GM15510 (cell line): ENCODE measurements around the gene IL1R1.

Experiments
- POLR2A ChIP-seq: IDR thresholded peaks from 3 replicates; pipeline ENCODE4 v1.6.1; 2011; ENCODE audit warnings: borderline replicate concordance; ENCODE audit not compliant: insufficient read length; ENCODE audit errors: extremely low read depth

Gene IL1R1

DNA sequence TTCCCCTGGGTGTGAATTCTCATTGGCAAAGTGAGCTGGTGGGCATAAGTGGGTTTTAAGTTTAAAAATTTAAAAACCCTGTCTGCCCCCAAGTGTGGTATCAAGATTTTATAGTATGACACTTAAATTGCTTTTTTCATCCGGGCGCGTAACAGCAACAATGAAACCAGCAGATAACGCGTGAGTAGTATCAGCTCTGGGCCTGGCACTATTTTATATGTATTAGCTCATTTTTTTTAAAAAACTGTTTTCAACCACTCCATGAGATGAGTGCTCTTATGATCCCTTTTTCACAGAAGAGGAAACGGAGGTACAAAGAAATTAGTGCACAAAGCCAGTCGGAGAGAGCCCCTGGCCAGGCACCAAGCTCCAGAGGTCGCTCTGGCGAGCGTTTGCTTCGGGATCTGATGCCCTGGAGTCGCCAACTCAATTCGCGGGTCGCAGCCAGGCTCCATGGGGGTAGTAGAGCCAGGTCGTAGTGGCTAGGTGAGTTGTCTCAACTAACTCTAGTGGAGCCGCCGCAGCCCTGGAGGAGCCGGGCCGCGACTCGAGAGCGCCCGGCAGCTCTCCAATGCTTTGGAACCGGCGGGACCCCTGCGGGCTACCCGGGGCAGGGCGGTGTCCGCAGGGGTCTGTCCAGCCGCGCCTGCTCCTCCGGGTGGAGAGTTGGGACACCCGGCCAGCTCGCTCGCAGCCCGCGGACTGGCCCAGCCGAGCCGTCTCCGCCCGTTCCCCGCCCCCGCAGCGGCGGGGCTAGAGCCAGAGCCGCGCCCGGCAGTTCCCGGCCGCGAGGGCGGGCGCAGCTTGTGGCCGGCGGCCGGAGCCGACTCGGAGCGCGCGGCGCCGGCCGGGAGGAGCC is at the start of gene IL1R1:
TSS of gene IL1R1 (plus strand) at position 777 of the 859 bp plus-strand sequence. CDS start 14,979 bp downstream, outside the sequence.
- TF ChIP-seq POLR2A: no peak

DNA sequence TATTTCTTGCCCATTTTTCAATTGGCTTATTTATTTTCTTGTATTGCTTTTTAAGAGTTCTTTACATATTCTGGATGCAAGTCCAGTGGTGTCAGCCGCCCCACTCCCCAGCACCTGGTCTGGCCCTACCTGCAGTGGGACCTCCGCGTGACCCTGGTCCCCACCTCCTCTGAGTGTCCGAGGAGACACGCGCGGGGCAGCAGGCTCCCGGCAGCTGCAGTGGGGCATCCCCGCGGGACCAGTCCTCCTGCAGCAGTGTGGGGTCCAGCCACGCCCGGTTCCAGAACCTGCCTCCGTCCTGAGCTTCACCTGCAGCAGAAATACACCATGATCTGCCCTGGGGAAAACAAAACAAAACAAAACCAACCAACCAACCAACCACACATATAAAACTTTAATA is 48.9 kb upstream of the IL1R1 start:
- TF ChIP-seq POLR2A: no peak

GRCh38 chr2:102094917-102095316 is 47.6 kb upstream of the IL1R1 start:
- no peak for TF ChIP-seq POLR2A

DNA sequence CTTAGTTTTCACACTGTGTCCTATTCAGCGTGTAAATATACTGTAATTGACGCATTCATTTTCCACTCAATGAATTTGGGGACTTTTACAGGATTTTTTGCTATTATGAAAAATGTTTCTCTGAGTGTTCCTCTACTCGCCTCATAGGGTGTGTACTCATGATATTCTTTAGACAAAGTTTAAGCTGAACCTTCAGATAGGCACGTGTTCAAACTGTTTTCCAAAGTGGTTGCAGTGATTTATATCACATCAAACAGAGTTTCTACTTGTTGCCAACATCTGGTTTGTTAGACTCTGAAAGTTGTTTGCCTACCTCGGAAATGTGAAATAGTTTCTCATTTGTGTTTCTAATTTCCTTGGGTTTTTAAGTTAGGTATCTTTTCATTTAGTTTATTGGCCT is 46.4 kb upstream of the IL1R1 start:
- no peak for TF ChIP-seq POLR2A

DNA sequence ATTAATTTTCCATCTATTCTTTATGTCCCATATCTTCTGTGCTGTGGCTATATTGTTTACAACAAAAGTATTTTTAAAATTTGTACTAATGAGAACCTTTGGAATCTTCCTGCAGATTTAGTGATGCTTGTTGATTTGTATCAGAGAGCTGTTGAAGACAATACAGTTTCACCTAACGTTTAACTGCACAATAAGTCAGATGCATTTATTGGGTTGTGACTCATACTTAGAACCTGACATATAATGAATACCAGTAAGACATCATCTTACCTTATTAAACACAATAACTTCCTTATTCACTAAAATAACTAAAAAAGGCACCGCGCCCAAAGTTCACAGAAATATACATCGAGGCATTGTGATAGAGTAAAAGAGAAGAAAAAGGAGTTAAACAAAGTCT is 43.8 kb upstream of the IL1R1 start:
- TF ChIP-seq POLR2A: no peak

- TF ChIP-seq POLR2A: no peak
Measured at GRCh38 chr2:102099536-102100298, 42.8 kb upstream of the IL1R1 start.

DNA sequence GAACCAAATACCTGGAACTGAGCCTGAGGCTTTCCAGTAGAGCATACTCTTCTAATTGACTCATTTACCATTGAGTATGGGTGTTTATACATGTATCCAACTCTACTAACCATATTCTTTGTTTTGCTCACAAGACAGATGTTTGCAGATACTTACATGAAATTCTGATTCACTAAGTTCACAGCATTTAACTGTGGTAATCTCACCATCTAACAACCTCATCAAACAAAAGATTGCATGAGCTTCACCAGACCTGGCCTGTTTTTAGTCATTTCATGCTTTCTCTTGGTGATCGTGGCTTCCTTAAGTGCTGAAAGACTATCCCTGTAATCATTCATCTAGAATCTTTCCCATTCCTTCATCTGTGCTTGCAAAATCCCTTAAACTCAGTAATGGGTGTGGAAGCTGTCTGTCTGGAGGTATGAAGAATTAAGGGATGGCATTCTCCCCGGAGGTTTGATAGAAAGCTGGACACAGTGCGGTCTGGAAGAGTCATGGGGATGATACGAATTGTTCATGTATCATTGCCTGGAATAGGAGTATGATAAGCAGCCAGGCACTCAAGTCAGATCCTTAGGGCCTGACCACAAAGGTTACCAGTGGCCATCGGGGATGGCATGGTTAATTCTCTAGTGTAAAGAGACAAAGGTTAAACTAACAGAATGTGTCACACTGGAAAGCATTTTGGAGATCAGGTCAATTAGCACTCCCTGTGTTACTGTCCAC is 42.0 kb upstream of the IL1R1 start:
- TF ChIP-seq POLR2A: no peak

GRCh38 chr2:102101097-102101848 is 41.3 kb upstream of the IL1R1 start:
- no peak for TF ChIP-seq POLR2A

DNA sequence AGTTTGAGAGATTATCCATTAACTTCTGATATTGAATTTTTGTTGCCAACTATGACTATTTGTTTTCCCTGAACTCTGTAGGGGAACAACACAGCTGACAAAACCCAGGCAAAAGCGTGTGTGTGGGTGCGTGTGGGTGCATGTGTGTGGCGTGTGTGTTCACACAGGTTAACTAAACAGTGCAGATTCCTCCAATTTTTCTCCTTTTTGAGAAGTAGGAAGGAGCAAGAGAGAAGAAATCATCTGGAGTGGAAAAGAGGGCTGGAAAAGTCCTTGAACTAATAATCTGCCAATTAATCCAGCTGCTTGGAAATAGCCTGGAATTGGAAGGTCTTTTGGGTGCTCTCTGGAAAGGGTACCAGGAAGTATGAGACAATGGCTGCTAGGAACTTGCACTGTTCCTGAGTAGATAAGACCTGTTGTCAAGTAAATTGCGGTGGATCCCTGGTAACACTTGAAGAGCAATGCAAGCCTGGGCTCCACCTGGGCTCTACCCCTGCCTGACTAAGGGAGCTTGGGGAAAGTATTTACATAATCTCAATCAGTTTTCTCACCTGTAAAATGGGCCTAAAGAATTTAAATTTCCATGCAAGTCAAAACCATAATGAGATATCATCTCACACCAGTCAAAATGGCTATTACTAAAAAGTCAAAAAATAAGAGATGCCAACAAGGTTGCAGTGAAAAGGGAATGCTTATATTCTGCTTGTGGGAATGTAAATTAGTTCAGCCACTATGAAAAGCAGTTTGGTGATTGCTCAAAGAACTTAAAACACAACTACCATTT is 40.5 kb upstream of the IL1R1 start:
- no peak for TF ChIP-seq POLR2A

DNA sequence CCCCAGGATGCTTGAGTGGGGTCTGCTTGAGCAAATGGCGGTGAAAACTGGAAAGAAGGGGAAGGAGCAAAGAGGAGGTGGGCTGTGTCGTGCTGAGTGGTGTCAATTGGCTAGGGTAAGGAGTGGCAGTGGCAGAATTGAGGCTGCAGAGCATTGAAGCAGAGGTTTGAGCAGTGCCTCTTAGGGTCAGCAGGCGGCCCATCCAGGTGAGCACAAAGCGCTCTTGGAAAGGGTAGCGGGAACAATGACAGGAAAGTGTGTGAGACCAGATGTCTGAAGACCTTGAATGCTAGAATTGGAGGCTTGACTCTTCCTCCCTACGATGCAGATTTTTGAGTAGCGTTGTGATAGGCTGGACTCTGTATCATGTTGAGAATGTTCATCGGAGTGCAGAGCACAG is 39.3 kb upstream of the IL1R1 start:
- TF ChIP-seq POLR2A: no peak

GRCh38 chr2:102103992-102104871 is 38.3 kb upstream of the IL1R1 start:
- TF ChIP-seq POLR2A: no peak

- no peak for TF ChIP-seq POLR2A
Measured at GRCh38 chr2:102106133-102106556, 36.4 kb upstream of the IL1R1 start.

DNA sequence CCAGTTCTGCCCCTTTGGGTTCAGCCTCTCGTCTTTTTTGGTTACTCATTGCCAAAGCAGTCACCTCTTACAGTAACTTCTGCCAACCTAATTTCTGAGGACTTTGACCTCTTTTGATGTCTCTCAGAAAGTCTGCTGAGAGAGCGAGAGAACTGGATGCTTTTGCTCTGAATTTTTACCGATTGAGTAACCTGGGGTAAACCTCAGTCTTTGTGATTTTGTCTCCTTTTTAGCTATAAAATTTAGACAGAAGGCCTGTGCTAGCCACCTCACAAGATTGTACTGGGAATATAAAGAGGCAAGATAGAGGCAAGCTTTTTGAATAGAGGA is 34.8 kb upstream of the IL1R1 start:
- TF ChIP-seq POLR2A: no peak
